ENCODE measurements around the gene SPON2. TPM values are rescaled to one million over a fixed set of nuclear protein-coding genes. Genes with fewer than 3 reads are reported as not detected.

The SPON2 gene
- total and polyA plus RNA-seq, 2 of the 4 experiments (the other 2 are of a cell fraction): 21.1 to 177 TPM

DNA sequence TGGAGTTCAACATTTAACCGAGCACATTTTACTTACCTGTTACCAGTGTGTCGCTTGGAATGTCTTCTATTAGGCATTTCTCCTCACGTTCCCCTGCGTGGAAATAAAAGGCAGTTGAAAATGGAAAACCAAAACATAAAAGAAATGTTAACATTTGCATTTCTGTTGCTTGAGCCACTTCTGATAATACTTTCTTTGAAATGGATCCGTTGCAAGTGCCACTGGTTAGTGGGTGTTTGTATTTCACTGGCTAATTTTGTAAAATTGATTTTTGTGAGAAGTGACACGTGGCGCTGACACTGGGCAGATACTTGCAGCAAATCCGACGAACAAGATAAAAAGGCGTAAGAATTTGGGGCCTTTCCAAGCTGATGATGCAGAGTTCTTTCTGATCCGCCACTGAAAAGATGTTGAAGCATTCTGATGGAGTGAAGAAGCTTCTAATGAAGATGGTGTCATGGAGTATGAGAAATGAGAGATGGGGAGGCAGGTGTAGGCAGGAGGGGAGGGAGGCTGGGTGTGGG lies 18.8 kb downstream of the SPON2 start:
- Histone ChIP-seq H3K9ac (ENCODE audit: low read depth, low read length) (no peak overlapping the region), H3K36me3 (ENCODE audit: control insufficient read depth, insufficient read depth, low read length) (no peaks in the 10 kb centered on the region), H2AK5ac (ENCODE audit: low read depth, low read length) (no peak overlapping the region), H3K4me2 (ENCODE audit: low read depth, low read length) (no peak overlapping the region), H3K9me3 (ENCODE audit: control insufficient read depth, insufficient read depth, low read length) (peaks cover 16% of the 10 kb centered on the region), H2BK120ac (ENCODE audit: low read depth, low read length) (no peak overlapping the region), H2AFZ (replicated peaks; ENCODE audit: low read length, poor library complexity) (no peak overlapping the region), H4K91ac (ENCODE audit: insufficient read depth, low read depth, low read length) (no peak overlapping the region), H3K4me3 (ENCODE audit: insufficient read depth, low read depth, low read length) (no peak overlapping the region), H2AK9ac (replicated peaks; ENCODE audit: low read depth, low read length, poor library complexity) (no peak overlapping the region), H4K8ac (ENCODE audit: low read depth in 2 of 2, low read length in 2 of 2) (no peak overlapping the region), H3K18ac (ENCODE audit: low read depth, low read length) (no peak overlapping the region), H3K9me1 (ENCODE audit: insufficient read depth, low read length) (peaks cover 3% of the 10 kb centered on the region; the same call in 1 of the 2 replicates), H4K5ac (ENCODE audit: low read depth, low read length) (no peak overlapping the region), H3K56ac (ENCODE audit: extremely low read depth, insufficient read depth, low read length) (no peak overlapping the region), H2BK5ac (ENCODE audit: low read depth, low read length, poor library complexity, severe bottlenecking) (no peak overlapping the region), H3K79me1 (ENCODE audit: low read depth in 1 of 2, low read length in 2 of 2) (no peaks in the 10 kb centered on the region), H3K27ac (ENCODE audit: insufficient read depth, low read length) (no peak overlapping the region), H3K4me1 (ENCODE audit: control insufficient read depth, insufficient read depth, low read length) (peaks cover 1% of the 10 kb centered on the region; the same call in 1 of the 2 replicates), H3K27me3 (ENCODE audit: control insufficient read depth, insufficient read depth, low read length) (peaks cover 55% of the 10 kb centered on the region), H2BK15ac (ENCODE audit: low read depth, low read length) (no peak overlapping the region), H3K14ac (replicated peaks; ENCODE audit: low read depth, low read length) (no peak overlapping the region), H3K4ac (ENCODE audit: low read depth, low read length) (no peak overlapping the region), H3K23ac (ENCODE audit: low read depth, low read length) (no peak overlapping the region), H2BK20ac (ENCODE audit: low read depth, low read length) (no peak overlapping the region), H4K20me1 (ENCODE audit: insufficient read depth, low read length) (no peaks in the 10 kb centered on the region; the same call in 1 of the 2 replicates)
- DNase-seq (no peak), ATAC-seq (ENCODE audit: low read depth) (no peak)
- TF ChIP-seq POLR2A (IDR thresholded peaks at IDR 0.05; ENCODE audit: low read depth, low read length) (no peak), MAZ (IDR thresholded peaks at IDR 0.05; ENCODE audit: borderline replicate concordance, low read depth, low read length) (no peak), SMC3 (IDR thresholded peaks at IDR 0.05; ENCODE audit: low read depth, low read length) (no peak), RAD21 (IDR thresholded peaks at IDR 0.05; ENCODE audit: low read length) (no peak), BHLHE40 (IDR thresholded peaks at IDR 0.05; ENCODE audit: low read depth, low read length) (no peak), CHD1 (IDR thresholded peaks at IDR 0.05; ENCODE audit: low read depth, low read length) (no peak), RFX5 (IDR thresholded peaks at IDR 0.05; ENCODE audit: low read depth, low read length) (no peak), RCOR1 (IDR thresholded peaks at IDR 0.05; ENCODE audit: insufficient replicate concordance, low read length) (no peak), CEBPB (IDR thresholded peaks at IDR 0.05; ENCODE audit: low read depth, low read length) (no peak), NFE2L2 (IDR thresholded peaks at IDR 0.05; ENCODE audit: low read depth, low read length) (no peak), MXI1 (IDR thresholded peaks at IDR 0.05; ENCODE audit: borderline replicate concordance, low read depth, low read length) (no peak), MAFK (IDR thresholded peaks at IDR 0.05; ENCODE audit: low read depth, low read length) (no peak), FOS (IDR thresholded peaks at IDR 0.05; ENCODE audit: low read depth, low read length) (no peak)
- TF ChIP-seq, protein P1, sequence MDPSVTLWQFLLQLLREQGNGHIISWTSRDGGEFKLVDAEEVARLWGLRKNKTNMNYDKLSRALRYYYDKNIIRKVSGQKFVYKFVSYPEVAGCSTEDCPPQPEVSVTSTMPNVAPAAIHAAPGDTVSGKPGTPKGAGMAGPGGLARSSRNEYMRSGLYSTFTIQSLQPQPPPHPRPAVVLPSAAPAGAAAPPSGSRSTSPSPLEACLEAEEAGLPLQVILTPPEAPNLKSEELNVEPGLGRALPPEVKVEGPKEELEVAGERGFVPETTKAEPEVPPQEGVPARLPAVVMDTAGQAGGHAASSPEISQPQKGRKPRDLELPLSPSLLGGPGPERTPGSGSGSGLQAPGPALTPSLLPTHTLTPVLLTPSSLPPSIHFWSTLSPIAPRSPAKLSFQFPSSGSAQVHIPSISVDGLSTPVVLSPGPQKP (IDR thresholded peaks at IDR 0.05; ENCODE audit: borderline replicate concordance, low read depth, low read length): no peak
- TF ChIP-seq, protein P2, sequence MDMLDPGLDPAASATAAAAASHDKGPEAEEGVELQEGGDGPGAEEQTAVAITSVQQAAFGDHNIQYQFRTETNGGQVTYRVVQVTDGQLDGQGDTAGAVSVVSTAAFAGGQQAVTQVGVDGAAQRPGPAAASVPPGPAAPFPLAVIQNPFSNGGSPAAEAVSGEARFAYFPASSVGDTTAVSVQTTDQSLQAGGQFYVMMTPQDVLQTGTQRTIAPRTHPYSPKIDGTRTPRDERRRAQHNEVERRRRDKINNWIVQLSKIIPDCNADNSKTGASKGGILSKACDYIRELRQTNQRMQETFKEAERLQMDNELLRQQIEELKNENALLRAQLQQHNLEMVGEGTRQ (IDR thresholded peaks at IDR 0.05; ENCODE audit: low read depth, low read length): no peak
- TF ChIP-seq, protein P3, sequence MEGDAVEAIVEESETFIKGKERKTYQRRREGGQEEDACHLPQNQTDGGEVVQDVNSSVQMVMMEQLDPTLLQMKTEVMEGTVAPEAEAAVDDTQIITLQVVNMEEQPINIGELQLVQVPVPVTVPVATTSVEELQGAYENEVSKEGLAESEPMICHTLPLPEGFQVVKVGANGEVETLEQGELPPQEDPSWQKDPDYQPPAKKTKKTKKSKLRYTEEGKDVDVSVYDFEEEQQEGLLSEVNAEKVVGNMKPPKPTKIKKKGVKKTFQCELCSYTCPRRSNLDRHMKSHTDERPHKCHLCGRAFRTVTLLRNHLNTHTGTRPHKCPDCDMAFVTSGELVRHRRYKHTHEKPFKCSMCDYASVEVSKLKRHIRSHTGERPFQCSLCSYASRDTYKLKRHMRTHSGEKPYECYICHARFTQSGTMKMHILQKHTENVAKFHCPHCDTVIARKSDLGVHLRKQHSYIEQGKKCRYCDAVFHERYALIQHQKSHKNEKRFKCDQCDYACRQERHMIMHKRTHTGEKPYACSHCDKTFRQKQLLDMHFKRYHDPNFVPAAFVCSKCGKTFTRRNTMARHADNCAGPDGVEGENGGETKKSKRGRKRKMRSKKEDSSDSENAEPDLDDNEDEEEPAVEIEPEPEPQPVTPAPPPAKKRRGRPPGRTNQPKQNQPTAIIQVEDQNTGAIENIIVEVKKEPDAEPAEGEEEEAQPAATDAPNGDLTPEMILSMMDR (conservative IDR thresholded peaks at IDR 0.05; ENCODE audit: low read depth, low read length): no peak
- no TSS peak for BruUV-seq (replicated peaks)
- ChIA-PET CTCF (no interaction called here), POLR2A (ENCODE audit: unreplicated experiment) (no interaction called here)
- intact Hi-C loops (cut with micrococcal nuclease): no loop called here
- dilution Hi-C loops (cut with HindIII; ENCODE audit: low sequenced_read_pairs, unreplicated experiment): no loop called here
- 73% methylated on average over 6 of the region's 11 CpGs; no CpG with 5 or more reads in 1 of the 2 experiments for WGBS, 2 experiments (ENCODE audit: extremely low coverage in 2 of 2, insufficient read length in 1 of 2)
- in situ Hi-C loops (cut with MboI; ENCODE audit: low sequenced_read_pairs): loop anchor here (25.0 kb wide), 1 partner anchor 484 kb away; no protein-coding TSS in a partner anchor

All from IMR-90 (cell line).